Stimulated activated CD8-positive, alpha-beta memory T cell treated with anti-CD3 and anti-CD28 coated beads, Interleukin-15, amount 100 ng/mL, for 24 hours (primary cell): Measurements from ENCODE around the gene FHIP1B.
"Not testable (repeated sequence)": the region's sequence is repeated elsewhere in the genome, so short reads cannot be mapped to it uniquely, and the experiment has no call there.

ENCODE experiments used
- DNase-seq: peaks from one replicate; pipeline ENCODE4 v3.0.0-alpha.2; 2020; ENCODE audit warnings: low read depth

The FHIP1B gene

GRCh38 chr11:6234387-6235107, at the start of gene FHIP1B:
Gene FHIP1B, minus strand, starts transcription at chr11:6234636. Its CDS starts 10,120 bp downstream, at chr11:6224516.
- peak; percentile 96 for DNase-seq

GRCh38 chr11:6283453-6284023, 49.1 kb upstream of the FHIP1B start:
- DNase-seq: no peak

GRCh38 chr11:6280809-6281208, 46.4 kb upstream of the FHIP1B start:
- DNase-seq: not testable (repeated sequence)

DNA sequence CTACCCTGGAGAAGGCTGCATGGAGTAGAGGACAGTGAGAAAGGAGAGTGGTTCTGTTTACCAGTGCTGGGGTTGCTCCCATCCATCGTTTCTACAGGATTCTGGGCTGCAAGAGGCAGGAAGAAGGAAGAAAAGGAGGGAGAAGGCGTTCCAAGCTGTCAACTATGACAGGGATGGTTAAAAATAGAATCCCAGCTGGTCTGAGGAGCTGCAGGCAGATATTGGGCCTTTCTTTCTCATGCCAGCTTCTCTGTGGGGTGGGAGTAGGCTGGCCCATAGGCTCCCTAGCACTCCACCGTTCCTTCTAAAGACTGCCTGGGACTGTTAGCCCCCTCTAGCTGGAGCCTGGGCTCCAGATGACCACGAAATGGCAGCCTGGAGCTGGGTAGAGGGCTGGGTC, 38.8 kb upstream of the FHIP1B start:
- no peak for DNase-seq

GRCh38 chr11:6271598-6271997, 37.2 kb upstream of the FHIP1B start:
- DNase-seq: no peak

GRCh38 chr11:6270584-6271246, 36.3 kb upstream of the FHIP1B start:
- DNase-seq: no peak

- DNase-seq: no peak
These were observed 35.6 kb upstream of the FHIP1B start for GRCh38 chr11:6269994-6270393.

DNA sequence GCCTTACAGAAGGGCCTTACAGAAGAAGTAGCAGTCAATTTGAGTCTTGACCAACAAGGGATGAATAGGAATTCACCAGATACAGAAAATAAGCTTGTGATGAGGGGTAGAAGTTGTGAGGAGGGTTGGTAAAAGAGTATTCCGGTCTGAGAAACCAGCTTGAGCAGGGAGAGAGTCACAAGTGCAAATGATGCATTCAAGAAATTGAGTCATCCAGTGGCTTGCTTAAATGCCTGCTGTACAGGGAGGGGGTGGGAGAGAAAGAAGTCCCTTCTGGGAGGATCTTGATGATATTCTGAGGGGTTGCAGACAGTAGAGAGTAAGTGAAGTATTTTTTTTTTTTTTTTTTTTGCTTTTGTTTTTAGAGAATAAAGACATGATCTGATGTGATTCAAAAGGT, 34.4 kb upstream of the FHIP1B start:
- DNase-seq: no peak

DNA sequence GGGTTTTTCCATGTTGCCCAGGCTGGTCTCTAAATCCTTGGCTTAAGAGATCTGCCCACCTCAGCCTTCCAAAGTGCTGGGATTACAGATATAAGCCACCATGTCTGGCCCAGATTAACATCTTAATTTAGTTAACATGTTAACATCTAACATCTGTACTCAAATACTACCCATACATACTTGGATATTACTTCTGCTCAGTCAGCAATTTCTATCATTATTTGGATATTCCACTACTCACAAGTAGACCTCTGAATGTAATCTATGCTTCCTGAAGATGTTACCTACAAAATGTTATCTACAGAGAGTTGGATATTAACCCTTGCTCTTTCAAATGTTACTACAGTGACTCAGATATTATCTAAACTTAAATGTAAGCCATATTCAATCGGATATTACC, 29.2 kb upstream of the FHIP1B start:
- DNase-seq: no peak

DNA sequence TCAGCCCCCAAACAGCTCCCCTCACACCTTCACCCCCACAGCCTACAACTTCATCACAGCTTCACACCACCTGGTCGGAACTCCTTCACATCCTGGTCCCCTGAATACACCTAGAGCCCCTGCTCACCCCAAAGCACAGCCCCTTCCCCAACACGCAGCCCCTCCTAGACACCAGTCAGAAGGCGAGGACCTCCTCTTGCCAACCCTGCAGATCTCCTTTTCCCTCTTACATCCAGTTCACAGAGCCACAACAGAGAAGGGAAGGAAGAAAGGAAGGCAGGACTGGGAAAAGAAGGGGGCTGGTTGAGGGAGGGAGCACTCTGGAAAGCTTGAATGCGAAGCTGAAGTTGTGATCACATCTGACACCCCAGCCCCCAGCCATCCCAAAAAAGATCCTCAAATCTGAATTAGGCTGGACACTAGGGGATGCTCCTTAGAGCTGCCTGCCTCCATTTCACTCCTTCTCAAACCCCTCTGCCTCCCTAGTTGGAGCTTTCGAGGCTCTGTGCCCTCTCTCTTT, 25.8 kb upstream of the FHIP1B start:
- no peak for DNase-seq

GRCh38 chr11:6258571-6259081, 24.2 kb upstream of the FHIP1B start:
- DNase-seq: no peak

DNA sequence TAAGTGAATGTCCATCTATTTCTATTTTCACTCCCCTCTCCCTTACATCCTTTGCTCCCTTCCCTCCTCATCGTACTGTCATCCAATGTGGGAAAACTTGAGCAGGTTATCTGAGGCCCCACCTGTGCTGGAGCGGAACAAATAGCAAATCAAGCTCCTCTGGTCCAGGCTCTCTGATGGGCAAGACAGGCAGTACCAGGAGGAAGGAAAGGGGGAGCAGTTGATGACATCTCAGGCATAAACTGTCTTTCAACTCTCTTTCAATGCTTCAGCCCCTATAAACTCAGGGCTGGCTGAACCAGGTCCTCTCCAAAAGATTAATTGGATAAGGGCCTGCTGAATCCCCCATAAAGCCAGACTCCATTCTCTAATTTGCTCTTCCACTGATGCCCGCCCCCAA, 23.7 kb upstream of the FHIP1B start:
- no peak for DNase-seq

- no peak for DNase-seq
These were observed 18.8 kb upstream of the FHIP1B start for GRCh38 chr11:6253197-6253596.

DNA sequence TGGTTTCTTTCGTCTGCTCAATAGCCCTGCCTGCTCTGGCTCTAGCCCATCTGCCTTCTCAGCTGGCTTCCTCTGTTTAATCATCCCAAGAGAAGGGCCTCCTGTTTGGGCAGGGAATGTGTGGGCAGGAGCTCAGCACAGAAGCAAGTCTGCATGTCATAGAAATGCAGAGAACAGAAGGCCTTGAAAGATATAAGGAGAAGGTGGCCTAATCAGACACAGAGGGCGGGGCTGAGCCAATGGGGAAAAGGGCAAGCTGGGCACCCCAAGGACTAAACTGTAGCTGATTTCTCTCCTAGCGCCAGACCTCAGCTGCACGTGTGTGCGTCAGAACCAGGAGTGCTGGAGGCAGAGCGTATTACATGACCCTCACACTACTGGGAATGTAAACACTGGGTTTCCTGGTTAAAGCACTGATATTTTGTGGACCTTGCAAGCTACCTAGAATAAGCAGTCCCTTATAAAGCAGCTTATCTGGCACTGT, 17.6 kb upstream of the FHIP1B start:
- no peak for DNase-seq

GRCh38 chr11:6251120-6251733, 16.8 kb upstream of the FHIP1B start:
- DNase-seq: no peak

DNA sequence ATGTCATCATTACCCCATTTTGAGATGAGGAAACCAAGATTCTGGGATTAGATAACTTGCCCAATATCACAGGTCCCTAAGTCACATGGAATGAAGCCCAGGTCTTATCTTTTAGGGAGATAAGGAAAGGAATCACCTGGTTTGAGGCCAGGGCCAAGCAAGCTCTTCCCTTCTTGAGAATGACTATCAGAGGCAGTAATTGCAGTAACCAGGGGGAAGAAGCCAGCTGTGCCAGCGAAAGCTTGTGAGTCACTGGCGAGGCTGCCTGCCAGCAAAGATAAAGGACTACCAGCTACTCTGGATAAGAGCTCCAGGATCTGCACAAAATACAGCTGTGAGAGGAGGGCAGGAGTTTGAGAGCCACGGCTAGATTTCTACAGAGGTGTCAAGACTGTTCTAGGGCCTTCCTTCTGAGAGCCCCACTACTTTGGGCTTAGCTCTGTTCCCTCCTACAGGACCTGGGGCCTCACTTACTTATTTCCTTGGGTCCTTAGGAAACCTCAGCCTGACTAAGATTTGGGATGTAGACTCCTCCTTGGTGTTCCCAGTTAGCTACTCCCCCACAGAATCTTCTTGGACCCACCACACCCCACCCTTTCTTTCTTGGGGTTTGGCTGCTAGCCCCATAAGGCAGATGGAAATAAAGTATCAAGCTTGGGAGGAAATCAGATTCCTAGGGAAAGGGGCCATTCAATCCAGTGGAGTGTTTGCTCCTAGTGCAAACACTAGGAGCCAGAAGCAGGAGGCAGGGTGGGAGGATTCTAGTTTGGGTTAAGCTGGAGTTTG, 15.5 kb upstream of the FHIP1B start:
- DNase-seq: no peak

DNA sequence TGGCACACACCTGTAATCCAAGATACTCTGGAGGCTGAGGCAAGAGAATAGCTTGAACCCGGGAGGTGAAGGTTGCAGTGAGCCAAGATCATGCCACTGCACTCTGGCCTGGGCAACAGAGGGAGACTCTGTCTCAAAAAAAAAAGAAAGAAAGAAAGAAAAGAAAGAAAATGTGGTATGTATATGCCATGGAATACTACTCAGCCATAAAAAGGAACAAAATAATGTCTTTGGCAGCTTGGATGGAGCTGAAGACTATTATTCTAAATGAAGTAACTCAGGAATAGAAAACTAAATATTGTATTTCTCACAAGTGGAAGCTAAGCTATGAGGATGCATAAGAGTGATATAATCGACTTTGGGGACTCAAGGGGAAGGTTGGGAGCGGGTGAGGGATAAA, 14.5 kb upstream of the FHIP1B start:
- not testable (repeated sequence) for DNase-seq

GRCh38 chr11:6248248-6248647, 13.8 kb upstream of the FHIP1B start:
- DNase-seq: no peak

DNA sequence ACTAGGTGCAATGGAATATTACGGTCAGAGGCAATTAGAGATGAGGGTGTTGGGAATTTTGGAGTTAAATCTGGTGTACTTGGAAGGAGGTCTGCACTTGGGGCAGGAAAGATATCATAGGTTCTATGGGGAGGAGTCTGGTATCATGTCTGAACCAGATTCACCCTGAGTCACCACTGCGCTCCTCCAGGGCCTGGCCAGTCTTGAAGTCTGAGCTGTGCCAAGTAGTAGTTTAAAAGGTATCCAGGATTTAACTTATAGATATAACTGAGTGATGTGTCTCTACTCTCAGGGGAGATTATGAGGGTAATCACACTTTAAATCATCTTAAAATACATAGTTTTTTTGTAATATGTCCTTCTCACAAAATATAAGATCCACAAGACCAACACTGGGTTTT, 11.1 kb upstream of the FHIP1B start:
- DNase-seq: no peak

- DNase-seq: no peak
These were observed 6.9 kb upstream of the FHIP1B start for GRCh38 chr11:6241316-6241715.

DNA sequence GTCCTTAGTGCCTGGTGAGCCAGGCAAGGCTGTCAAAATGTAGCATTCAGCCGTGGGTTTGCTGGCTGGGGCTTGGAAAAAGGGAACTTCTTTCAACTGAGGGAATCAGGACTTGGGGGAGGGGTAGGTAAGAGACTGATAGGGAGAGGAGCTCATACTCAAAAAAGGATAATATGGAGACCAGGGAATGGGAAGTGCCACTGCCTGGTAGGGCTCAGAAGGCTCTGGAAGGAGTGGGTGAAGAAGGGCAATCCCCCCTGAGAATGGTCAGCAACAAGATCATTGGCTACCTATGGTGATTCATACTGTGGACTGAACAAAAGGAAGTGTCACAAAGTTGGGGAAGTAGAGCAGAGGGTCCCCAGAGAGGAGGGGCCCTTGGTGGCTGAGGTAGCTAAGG, 6.3 kb upstream of the FHIP1B start:
- DNase-seq: no peak

DNA sequence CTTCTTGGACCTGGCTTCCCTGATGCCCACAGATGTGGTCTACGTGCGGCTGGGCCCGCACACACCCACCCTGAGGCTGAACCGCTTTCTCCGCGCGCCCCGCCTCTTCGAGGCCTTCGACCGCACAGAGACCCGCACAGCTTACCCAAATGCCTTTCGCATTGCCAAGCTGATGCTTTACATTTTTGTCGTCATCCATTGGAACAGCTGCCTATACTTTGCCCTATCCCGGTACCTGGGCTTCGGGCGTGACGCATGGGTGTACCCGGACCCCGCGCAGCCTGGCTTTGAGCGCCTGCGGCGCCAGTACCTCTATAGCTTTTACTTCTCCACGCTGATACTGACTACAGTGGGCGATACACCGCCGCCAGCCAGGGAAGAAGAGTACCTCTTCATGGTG, 5.7 kb upstream of the FHIP1B start:
- no peak for DNase-seq
